Cerebellar cortex (tissue), 1 donor: Measurements from ENCODE around the gene MSANTD2.

ENCODE experiments used
- DNase-seq: peaks from one replicate; pipeline ENCODE4 v3.0.0-alpha.2; 2015; ENCODE audit warnings: low spot score

MSANTD2 gene

GRCh38 chr11:124732230-124732629 is 68.0 kb downstream of the MSANTD2 start:
- DNase-seq = no peak

GRCh38 chr11:124729571-124729970 is 70.6 kb downstream of the MSANTD2 start:
- DNase-seq = no peak

- no peak for DNase-seq
Observed at GRCh38 chr11:124728134-124728533, 72.1 kb downstream of the MSANTD2 start.

- no peak for DNase-seq
Observed at GRCh38 chr11:124727474-124727873, 72.7 kb downstream of the MSANTD2 start.

GRCh38 chr11:124725719-124726105 is 74.5 kb downstream of the MSANTD2 start:
- no peak for DNase-seq

GRCh38 chr11:124724979-124725718 is 75.1 kb downstream of the MSANTD2 start:
- no peak for DNase-seq

GRCh38 chr11:124722176-124722575 is 78.0 kb downstream of the MSANTD2 start:
- no peak for DNase-seq

GRCh38 chr11:124719534-124719933 is 80.7 kb downstream of the MSANTD2 start:
- no peak for DNase-seq

- no peak for DNase-seq
Observed at GRCh38 chr11:124718801-124719200, 81.4 kb downstream of the MSANTD2 start.

- DNase-seq = peak; percentile 12
Observed at GRCh38 chr11:124717786-124718651, 82.2 kb downstream of the MSANTD2 start.

GRCh38 chr11:124717421-124717785 is 82.8 kb downstream of the MSANTD2 start:
- DNase-seq = no peak

GRCh38 chr11:124716591-124716990 is 83.6 kb downstream of the MSANTD2 start:
- no peak for DNase-seq
